RCC 7860 (cell line): ENCODE data around the gene CACNA1B.
A peak's percentile ranks its signal among the peaks of the same experiment; 100 is the strongest.

Experiments
- DNase-seq: peaks from one replicate; pipeline ENCODE4 v3.0.0-alpha.2; 2015; ENCODE audit warnings: low spot score
- FAIRE-seq: peaks from 2 replicates; lab custom pipeline; 2012; peaks lifted over from hg19 to GRCh38; lab: Jason Lieb, UNC

CACNA1B gene

GRCh38 chr9:137956688-137957385, 79.3 kb downstream of the CACNA1B start:
- DNase-seq (no peak), FAIRE-seq (no peak)

DNA sequence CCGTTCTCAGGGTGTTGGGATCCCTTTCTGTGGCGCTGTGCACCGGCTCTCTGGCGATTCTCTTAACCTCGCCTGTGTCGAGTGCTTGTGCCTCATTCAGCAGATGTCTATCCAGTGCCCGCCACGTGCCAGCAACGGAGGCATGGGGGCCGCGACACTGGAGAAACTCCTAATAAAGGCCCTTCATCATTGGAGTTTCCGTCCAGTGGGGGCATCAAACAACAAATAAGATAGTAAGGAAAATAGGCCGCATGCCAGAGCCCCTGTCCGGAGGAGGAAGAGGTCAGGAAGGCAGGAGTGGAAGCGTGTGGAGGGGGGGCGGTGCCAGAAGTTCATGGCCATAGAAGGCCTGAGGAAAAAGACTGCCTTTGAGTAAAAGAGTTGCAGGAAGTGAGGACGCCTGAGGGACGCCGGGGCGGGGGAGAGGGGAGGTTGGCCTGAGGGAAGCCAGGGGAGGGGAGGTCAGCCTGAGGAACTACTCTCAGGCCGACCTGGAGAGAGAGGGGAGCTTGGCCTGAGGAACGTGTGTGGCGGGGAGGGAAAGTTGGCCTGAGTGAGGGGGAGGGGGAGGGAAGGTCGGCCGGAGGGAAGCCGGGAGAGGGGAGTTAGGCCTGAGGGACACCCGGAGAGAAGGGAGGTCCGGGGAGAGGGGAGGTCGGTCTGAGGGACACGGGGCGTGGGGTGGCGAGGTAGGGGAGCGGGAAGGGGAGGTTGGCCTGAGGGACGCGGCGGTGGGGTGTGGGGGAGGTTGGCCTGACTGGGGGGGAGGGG, 82.2 kb downstream of the CACNA1B start:
- FAIRE-seq = no peak

GRCh38 chr9:137960496-137960895, 82.9 kb downstream of the CACNA1B start:
- DNase-seq = no peak
- no peak for FAIRE-seq

More for the DNA sequence above, 82.2 kb downstream of the CACNA1B start:
- peak; percentile 22 for DNase-seq

GRCh38 chr9:137963525-137963924, 85.9 kb downstream of the CACNA1B start:
- FAIRE-seq (no peak), DNase-seq (no peak)

DNA sequence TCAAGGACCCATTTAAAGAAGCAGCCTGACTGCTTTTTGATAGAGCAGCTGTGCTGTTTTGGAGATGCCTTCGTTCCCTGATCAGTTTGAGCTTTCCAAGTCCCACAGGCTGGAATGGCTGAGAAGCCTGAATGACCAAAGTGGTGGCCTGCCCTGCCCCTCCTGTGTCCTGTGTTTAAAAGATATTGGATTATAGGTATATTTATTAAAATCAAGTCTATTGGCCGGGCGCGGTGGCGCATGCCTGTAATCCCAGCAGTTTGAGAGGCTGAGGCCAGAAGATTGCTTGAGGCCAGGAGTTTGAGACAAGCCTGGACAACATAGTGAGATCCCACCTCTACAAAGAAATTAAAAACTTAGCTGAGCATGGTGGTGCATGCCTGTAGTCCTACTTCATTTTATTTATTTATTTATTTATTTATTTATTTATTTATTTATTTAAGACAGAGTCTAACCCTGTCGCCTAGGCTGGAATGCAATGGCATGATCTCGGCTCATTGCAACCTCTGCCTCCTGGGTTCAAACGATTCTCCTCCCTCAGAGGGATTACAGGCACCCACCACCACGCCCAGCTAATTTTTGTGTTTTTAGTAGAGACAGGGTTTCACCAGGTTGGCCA, 87.7 kb downstream of the CACNA1B start:
- no peak for DNase-seq
- no peak for FAIRE-seq

DNA sequence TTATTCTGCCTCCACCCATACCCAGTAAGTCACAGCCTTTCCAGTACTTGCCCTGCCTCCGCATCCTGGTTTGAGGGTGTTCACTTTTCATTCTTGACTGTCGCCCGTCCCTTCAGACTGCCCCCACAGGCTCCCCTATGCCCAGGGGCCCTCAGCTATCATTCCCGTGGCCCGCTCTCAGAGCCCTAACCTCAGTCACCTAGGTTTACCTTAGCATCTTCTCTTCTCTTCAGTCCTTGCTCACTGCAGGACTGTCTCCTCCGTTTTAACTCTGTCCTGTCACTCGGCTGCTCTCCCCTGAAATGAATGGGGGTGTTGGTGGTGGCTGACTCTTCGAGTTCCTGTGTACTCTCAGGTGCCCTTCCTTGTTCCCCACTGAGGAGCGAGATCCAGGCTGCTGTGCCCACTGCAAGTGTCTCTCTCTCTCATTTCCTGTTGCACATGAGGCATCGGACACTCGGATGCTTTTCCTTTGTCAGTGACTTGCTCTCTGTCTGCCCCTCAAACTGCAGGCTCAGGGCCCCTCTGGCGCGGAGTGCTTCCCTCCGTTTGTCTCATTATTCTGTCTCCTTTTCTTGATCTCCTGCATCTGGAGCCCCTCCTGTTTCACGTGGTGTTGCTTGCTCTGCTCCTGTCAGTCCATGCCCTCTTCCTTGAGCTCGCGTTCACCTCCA, 89.8 kb downstream of the CACNA1B start:
- no peak for FAIRE-seq

DNA sequence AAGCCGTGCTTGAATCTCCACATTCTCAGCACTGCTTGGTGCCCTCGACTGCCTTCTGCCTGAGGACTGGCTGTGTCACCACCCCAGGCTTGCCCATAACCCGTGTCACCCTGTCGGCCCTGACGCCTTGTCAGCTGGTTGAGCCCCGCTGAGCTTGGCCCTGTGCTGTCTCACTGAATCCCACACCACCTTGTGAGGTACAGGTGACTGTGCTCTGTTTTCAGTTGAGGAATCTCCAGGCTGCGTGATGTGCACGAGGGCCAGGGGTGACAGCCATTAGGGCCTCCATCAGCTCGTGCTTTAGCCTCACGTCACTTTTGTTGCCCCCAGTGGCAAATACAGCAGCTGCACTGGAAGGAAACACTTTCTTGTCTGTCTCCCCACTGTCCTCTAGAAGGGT, 90.7 kb downstream of the CACNA1B start:
- DNase-seq (no peak), FAIRE-seq (no peak)

More for the DNA sequence above, 89.8 kb downstream of the CACNA1B start:
- DNase-seq = no peak

GRCh38 chr9:137969008-137969407, 91.4 kb downstream of the CACNA1B start:
- FAIRE-seq = no peak

GRCh38 chr9:137969685-137970084, 92.1 kb downstream of the CACNA1B start:
- DNase-seq (no peak), FAIRE-seq (no peak)

More at GRCh38 chr9:137969008-137969407, 91.4 kb downstream of the CACNA1B start:
- no peak for DNase-seq

GRCh38 chr9:137970098-137970497, 92.5 kb downstream of the CACNA1B start:
- no peak for FAIRE-seq
- DNase-seq = no peak

DNA sequence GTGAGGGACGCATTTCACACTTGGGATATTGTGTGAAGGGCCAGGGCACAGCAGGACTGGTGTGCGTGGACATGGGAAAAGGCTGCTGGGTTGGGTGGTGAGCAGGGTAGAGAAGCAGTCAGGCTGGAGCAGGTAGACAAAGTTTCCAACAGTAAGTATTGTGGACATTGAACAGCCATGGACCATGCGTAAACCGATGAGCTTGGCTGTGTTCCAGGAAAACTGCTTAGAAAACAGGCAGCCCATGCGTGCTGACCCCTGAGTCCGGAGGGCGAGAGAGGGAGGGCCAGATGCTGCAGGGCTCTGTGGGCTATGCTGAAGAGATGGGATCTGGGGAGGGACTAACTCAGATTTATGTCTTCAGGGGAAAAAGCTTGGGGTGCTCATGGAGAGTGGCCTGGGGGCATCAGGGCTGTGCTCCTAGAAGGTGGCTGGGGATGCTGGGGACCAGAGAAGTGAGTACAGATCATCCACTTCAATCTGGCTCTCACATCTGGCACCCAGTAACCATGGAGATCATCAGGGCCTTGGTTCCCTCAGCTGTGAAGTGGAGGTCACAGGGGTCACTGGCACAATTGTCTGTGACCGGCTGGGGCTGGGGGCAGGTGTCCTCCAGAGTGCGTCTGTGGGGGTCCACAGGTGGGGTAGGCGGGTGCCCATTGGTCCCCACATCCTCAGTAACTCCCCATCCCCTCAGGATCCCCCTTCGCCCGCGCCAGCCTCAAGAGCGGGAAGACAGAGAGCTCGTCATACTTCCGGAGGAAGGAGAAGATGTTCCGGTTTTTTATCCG, 93.3 kb downstream of the CACNA1B start:
- DNase-seq (no peak), FAIRE-seq (no peak)

DNA sequence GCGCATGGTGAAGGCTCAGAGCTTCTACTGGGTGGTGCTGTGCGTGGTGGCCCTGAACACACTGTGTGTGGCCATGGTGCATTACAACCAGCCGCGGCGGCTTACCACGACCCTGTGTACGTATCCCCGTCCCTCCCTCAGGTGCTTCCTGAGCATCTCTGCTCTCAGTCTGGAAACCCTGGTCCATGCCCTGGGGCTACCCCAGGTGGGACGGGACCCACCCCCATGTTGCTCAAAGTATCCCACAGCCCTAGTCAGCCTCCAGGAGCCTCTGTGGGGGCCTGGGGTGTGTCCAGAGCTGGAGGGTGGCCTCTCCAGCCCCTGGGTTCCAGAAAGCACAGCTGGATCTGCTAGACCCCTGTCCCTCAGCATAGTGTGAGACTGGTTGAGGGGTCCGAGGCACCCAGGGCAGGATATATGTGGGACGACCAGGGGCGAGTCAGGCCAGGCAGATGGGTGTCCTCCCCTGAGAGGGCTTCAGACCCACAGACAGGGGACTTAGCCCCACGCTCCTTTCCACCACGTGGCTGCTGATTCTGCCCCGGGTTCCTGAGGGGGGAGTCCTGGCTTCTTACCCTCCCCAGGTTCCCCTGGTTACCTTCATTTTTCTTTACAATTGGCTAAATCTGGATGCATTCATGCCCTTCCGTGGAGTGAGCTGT, 94.0 kb downstream of the CACNA1B start:
- no peak for FAIRE-seq
- DNase-seq = no peak

DNA sequence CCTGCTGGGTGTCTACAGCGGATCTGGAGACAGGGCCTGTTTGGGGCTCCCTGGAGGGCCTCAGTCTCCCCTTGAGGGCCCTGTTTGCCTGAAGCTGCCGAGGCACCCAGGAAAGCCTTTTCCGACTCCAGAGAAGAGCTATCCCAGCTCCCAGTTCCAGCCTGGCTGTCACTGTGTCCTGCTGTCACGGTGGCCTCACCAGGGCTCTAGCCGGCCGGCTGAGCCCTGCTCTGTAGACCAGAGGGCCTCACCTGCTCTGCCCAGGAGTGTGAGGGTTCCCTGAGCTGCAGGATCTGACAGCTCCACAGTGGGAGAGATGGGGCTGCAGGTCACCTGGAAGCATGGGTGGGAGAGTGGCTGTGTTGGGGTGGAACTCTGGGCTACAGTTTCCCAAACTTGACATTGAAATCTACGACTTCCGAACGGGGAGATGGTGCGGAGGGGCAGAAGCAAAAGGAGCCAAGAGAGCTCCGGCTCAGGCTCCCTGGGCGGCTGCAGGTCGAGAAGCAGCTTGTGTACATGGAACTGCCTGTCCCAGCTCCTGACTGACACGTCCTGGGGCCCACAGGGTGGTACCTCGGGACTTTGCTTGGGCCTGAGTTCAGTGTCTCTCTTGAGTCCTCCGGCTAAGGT, 94.9 kb downstream of the CACNA1B start:
- FAIRE-seq (no peak), DNase-seq (no peak)

DNA sequence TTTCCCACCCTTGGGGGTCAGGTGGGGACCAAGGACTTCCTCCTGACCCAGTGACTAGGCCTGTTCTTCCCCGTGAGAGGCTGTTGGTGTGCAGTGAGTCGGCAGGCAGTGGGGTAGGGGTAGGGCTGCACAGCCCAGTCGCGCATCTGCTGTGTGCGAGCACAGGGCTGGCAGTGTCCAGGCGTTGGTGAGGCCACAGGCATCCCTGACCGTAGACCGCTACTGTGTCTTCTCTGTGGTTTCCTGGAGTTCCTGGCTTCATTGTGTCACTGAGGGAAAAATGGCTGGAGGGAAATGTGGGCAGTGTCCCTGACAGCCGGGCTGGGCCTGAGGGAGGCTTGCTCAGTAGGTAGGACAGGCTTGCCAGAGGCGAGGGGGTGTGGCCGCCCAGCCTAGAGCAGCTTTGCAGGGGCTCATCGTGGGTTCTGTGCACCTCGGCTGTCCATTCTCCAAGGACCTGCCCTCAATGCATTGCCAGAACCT, 95.4 kb downstream of the CACNA1B start:
- DNase-seq (no peak), FAIRE-seq (no peak)

DNA sequence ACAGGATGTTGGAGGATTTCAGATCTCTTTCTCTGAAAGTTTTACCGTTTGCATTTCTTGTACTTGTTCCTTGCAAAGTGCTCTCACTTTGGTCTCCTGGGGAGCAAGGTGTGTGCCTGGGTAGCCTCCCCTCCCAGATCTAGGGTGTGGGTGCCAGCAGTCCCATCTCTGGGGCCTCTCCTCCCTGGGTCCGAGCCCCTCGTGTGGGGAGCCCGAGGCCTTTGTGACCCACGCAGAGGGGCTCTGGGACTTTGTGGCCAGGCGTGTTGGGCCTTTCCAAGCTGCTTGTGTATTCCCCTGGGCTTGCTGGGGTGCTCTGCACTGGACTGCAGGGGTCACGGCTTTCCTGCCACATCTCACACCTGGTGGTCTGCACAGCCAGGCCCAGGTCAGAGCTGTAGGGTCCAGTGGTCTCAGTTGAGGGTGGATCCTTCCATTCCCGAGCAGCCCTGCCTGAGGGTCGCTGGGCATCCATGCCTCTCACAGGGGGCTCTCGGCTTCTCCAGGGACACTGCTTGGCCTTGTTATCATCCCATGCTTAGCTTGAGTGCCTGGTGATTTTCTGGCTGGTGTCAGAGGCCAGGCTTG, 96.3 kb downstream of the CACNA1B start:
- FAIRE-seq (no peak), DNase-seq (no peak)

GRCh38 chr9:137974746-137975526, 97.4 kb downstream of the CACNA1B start:
- DNase-seq (no peak), FAIRE-seq (no peak)

DNA sequence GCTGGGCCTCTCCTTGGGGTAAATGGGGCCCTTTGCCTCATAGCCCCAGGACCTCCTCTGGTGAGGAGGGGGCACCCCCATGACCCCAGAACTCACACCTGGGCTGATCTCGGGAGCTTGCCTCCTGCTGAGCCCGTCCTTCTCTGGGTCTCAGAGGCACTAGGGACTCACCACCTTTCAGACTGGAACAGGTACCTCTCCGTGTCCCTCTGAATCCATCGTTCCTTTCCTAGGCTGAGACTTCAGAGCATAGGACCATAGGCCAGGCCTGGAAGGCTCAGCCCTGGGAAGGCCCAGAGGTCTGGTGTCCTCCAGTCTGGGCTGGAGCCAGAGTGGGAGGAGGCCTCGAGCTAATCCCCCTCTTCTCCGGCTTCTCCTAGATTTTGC, 97.9 kb downstream of the CACNA1B start:
- FAIRE-seq = no peak
- no peak for DNase-seq

DNA sequence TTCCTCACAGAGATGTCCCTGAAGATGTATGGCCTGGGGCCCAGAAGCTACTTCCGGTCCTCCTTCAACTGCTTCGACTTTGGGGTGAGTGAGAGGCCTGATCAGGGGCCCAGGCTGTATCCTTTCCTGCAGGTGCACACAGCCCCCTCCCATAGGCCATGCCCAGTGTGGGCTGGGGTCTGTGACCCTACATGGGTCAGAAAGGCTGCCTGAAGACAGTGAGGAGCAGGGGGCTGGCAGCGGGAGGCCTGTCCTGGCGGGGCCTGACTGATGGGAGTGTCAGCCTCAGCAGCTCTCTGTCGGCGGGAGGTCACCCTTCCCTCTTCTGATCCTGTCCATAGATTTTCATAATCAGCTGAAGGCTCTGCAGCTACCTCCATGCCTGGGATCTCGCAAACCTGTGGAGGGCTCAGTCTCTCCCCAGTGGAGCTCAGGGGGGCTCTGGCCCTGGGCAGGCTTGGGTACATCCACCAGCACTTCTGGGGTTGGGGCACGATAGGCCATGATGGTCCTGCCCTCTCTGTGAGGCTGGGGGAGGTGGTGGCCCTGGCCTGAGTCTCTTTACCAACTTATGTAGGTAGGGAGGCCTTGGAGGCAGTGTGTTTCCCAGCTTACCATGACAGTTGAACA, 98.5 kb downstream of the CACNA1B start:
- FAIRE-seq = no peak
- DNase-seq = no peak
